GM10266 (cell line): ENCODE measurements around the gene EIF3J.
"Not testable (repeated sequence)": the region's sequence is repeated elsewhere in the genome, so short reads cannot be mapped to it uniquely, and the experiment has no call there.

Experiments used
- DNase-seq: peaks from one replicate; pipeline ENCODE4 v3.0.0; 2012; ENCODE audit errors: extremely low spot score
- TF ChIP-seq, protein P1 (sequence below): IDR thresholded peaks from 2 replicates; pipeline ENCODE4 v1.5.1; 2012; ENCODE audit warnings: mild to moderate bottlenecking, low read depth; ENCODE audit not compliant: control insufficient read depth, insufficient read depth; ENCODE audit errors: missing control alignments

EIF3J gene

GRCh38 chr15:44501768-44502366 is 35.1 kb upstream of the EIF3J start:
- TF ChIP-seq, protein P1, sequence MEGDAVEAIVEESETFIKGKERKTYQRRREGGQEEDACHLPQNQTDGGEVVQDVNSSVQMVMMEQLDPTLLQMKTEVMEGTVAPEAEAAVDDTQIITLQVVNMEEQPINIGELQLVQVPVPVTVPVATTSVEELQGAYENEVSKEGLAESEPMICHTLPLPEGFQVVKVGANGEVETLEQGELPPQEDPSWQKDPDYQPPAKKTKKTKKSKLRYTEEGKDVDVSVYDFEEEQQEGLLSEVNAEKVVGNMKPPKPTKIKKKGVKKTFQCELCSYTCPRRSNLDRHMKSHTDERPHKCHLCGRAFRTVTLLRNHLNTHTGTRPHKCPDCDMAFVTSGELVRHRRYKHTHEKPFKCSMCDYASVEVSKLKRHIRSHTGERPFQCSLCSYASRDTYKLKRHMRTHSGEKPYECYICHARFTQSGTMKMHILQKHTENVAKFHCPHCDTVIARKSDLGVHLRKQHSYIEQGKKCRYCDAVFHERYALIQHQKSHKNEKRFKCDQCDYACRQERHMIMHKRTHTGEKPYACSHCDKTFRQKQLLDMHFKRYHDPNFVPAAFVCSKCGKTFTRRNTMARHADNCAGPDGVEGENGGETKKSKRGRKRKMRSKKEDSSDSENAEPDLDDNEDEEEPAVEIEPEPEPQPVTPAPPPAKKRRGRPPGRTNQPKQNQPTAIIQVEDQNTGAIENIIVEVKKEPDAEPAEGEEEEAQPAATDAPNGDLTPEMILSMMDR, result peak; percentile 54
- peak; percentile 34 for DNase-seq

- TF ChIP-seq, protein P1, result no peak
- DNase-seq, result no peak
Measured at GRCh38 chr15:44516436-44516835, 20.5 kb upstream of the EIF3J start.

- DNase-seq, result no peak
- TF ChIP-seq, protein P1, result no peak
Measured at GRCh38 chr15:44519537-44519936, 17.4 kb upstream of the EIF3J start.

GRCh38 chr15:44525018-44525417 is 11.9 kb upstream of the EIF3J start:
- TF ChIP-seq, protein P1, result no peak
- DNase-seq, result no peak

- TF ChIP-seq, protein P1, result no peak
- DNase-seq, result no peak
Measured at GRCh38 chr15:44527241-44527640, 9.7 kb upstream of the EIF3J start.

GRCh38 chr15:44529864-44530604 is 6.9 kb upstream of the EIF3J start:
- TF ChIP-seq, protein P1, result no peak
- DNase-seq, result no peak

- no peak for DNase-seq
- TF ChIP-seq, protein P1, result no peak
Measured at GRCh38 chr15:44530653-44531052, 6.3 kb upstream of the EIF3J start.

- not testable (repeated sequence) for DNase-seq
Measured at GRCh38 chr15:44532275-44532674, 4.7 kb upstream of the EIF3J start.
